ENCODE measurements around the gene PPP1R12B.
"Not testable (repeated sequence)": the region's sequence is repeated elsewhere in the genome, so short reads cannot be mapped to it uniquely, and the experiment has no call there.

The PPP1R12B gene

GRCh38 chr1:202577381-202577780 is 228.9 kb downstream of the PPP1R12B start:
- no peak for TF ChIP-seq CTCF (IDR thresholded peaks at IDR 0.05; ENCODE audit: control insufficient read depth, insufficient read depth, low read depth, low read length, missing control alignments)
- no peak for DNase-seq (ENCODE audit: low read depth)
- H3K4me3 ChIP-seq (ENCODE audit: control insufficient read depth, low read depth, low read length): no peak overlapping the region

DNA sequence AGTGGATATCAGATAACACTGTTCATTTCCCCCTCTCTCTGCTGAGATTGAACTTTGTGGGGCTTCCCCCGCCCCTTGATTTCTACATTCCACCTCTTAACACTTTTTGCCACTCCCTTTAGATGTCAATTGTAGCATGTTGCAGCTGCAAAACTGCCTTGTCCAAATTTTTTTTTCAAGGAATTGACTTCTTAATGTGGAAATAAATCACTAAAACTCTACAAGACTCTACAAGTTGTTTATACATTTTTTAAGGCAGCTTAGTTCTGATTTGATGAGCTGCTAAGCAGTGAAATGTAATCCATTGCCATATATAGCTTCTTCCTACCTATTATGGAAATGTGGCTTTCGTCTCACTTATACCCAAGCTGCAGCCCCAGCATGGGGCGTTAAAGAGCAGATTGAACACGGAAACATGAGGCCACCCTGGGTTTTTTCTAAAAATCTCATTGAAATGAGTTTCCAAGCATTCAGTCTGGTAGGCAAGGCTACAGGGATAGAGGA is 229.6 kb downstream of the PPP1R12B start:
- no peak for TF ChIP-seq CTCF (IDR thresholded peaks at IDR 0.05; ENCODE audit: control insufficient read depth, insufficient read depth, low read depth, low read length, missing control alignments)
- no peak overlapping the region for H3K4me3 ChIP-seq (ENCODE audit: control insufficient read depth, low read depth, low read length)
- no peak for DNase-seq (ENCODE audit: low read depth)

DNA sequence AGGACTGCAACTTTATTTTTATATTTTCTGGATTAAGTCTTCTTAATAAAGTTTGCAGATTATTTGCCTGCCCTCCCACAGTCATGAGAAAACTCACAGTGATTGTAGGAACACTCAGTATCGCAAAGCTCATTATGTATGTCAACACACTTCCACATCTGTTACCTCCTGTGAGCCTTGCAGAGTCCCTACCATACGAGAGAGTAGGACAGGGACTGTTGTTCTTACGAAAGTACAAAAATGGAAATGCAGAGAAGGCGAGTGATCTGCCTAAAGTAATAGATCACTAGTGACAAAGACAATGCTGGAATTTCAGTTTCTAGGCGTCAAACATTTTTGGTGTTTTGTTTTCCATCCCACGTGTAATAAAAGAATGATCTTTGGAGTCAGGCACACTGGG is 230.1 kb downstream of the PPP1R12B start:
- no peak for DNase-seq (ENCODE audit: low read depth)
- no peak overlapping the region for H3K4me3 ChIP-seq (ENCODE audit: control insufficient read depth, low read depth, low read length)

GRCh38 chr1:202579806-202580205 is 231.3 kb downstream of the PPP1R12B start:
- no peak overlapping the region for H3K4me3 ChIP-seq (ENCODE audit: control insufficient read depth, low read depth, low read length)
- no peak for TF ChIP-seq CTCF (IDR thresholded peaks at IDR 0.05; ENCODE audit: control insufficient read depth, insufficient read depth, low read depth, low read length, missing control alignments)
- peak; percentile 59 for DNase-seq (ENCODE audit: low read depth)

More for the DNA sequence above, 230.1 kb downstream of the PPP1R12B start:
- no peak for TF ChIP-seq CTCF (IDR thresholded peaks at IDR 0.05; ENCODE audit: control insufficient read depth, insufficient read depth, low read depth, low read length, missing control alignments)

- no peak for TF ChIP-seq CTCF (IDR thresholded peaks at IDR 0.05; ENCODE audit: control insufficient read depth, insufficient read depth, low read depth, low read length, missing control alignments)
- no peak overlapping the region for H3K4me3 ChIP-seq (ENCODE audit: control insufficient read depth, low read depth, low read length)
- DNase-seq (ENCODE audit: low read depth): no peak
Observed at GRCh38 chr1:202580619-202581018, 232.1 kb downstream of the PPP1R12B start.

GRCh38 chr1:202582350-202582749 is 233.9 kb downstream of the PPP1R12B start:
- not testable (repeated sequence) for DNase-seq (ENCODE audit: low read depth); H3K4me3 ChIP-seq (ENCODE audit: control insufficient read depth, low read depth, low read length)

DNA sequence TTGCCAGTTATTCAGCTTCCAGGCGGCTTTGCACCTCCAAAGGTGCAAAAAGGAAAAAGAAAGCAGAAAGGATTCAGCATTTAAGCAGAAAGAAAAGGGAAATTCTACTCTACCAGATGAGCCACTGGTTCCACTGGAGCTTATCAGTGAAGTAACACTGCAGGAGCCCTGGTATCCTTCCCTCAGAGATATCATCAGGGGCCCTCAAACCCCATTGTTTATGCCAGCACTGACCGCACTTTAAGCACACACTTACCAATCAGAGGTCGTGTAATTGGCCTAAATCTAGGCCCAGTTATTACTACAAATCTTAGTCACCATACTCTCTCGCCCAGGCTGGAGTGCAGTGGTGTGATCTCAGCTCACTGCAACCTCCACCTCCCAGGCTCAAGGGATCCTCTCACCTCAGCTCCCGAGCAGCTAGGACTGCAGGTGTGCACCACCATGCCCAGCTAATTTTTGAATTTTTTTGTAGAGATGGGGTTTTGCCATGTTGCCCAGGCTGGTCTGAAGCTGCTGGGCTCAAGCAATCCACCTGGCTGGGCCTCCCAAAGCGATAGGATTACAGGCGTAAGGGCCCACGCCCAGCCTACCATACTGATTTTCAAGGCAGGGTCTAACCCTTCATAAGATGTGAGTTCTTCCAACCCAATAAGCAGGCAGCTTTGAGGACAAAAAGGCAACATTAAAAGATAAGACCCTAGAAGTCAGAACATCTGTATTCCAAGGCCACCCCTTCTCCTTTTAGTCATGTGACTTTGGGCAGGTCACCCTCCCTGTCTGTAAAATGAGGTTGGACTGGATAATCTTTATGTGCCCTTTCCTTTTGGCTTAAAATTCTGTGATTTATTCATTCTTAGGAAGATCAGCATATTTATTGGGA is 236.4 kb downstream of the PPP1R12B start:
- no peak overlapping the region for H3K4me3 ChIP-seq (ENCODE audit: control insufficient read depth, low read depth, low read length)
- no peak for DNase-seq (ENCODE audit: low read depth)
- TF ChIP-seq CTCF (IDR thresholded peaks at IDR 0.05; ENCODE audit: control insufficient read depth, insufficient read depth, low read depth, low read length, missing control alignments): no peak
